GM20000 (cell line): ENCODE results near the gene SLC30A3.

Experiments used
- DNase-seq: peaks from one replicate; pipeline ENCODE4 v3.0.0; 2012; ENCODE audit warnings: low spot score
- TF ChIP-seq, protein P1 (sequence below): IDR thresholded peaks from 2 replicates; pipeline ENCODE4 v1.5.1; 2012; ENCODE audit warnings: mild to moderate bottlenecking, control low read depth; ENCODE audit errors: extremely low read depth, missing control alignments

The SLC30A3 gene

DNA sequence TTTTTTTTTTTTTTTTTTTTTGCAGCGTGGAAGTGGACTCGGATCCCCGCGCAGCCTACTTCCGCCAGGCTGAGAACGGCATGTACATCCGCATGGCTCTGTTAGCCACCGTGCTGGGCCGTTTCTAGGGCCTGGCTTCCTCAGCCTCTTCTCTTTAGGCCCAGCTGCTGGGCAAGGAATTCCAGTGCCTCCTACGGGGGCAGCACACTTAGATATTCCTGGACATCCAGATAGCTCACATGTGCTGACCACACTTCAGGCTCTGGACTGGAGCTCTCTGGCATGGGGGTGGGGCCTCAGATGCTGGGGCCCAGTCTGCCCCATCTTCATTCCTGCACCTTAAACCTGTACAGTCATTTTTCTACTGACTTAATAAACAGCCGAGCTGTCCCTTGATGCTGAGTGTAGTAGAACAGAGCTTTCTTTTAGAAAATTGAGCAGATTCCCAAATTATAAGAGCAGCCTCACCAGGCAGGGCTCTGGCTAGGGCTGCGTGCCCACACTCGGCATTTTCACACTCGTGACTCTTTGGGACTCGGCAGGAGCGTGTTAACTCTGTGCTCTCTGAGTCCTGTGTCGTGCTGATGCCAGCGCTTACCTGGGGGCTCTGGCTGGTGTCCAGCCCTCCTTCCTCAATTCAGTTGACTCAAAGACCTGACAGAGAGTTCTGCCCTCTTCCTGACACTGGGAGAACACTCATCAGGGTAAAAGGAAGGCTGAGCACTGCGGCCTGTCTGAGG lies 19.3 kb downstream of the SLC30A3 start:
- DNase-seq: no peak
- TF ChIP-seq, protein P1, sequence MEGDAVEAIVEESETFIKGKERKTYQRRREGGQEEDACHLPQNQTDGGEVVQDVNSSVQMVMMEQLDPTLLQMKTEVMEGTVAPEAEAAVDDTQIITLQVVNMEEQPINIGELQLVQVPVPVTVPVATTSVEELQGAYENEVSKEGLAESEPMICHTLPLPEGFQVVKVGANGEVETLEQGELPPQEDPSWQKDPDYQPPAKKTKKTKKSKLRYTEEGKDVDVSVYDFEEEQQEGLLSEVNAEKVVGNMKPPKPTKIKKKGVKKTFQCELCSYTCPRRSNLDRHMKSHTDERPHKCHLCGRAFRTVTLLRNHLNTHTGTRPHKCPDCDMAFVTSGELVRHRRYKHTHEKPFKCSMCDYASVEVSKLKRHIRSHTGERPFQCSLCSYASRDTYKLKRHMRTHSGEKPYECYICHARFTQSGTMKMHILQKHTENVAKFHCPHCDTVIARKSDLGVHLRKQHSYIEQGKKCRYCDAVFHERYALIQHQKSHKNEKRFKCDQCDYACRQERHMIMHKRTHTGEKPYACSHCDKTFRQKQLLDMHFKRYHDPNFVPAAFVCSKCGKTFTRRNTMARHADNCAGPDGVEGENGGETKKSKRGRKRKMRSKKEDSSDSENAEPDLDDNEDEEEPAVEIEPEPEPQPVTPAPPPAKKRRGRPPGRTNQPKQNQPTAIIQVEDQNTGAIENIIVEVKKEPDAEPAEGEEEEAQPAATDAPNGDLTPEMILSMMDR: no peak

DNA sequence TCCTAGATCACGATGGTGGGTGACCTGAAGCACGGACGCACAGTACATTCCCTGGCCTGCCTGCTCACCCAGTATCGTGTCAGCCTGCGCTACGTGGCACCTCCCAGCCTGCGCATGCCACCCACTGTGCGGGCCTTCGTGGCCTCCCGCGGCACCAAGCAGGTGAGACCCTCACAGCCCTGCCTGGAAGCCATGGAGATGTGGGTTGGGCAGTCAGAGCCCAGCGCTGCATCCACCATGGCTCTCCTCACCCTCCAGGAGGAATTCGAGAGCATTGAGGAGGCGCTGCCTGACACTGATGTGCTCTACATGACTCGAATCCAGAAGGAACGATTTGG lies 20.3 kb downstream of the SLC30A3 start:
- DNase-seq: no peak
- TF ChIP-seq, protein P1: no peak

DNA sequence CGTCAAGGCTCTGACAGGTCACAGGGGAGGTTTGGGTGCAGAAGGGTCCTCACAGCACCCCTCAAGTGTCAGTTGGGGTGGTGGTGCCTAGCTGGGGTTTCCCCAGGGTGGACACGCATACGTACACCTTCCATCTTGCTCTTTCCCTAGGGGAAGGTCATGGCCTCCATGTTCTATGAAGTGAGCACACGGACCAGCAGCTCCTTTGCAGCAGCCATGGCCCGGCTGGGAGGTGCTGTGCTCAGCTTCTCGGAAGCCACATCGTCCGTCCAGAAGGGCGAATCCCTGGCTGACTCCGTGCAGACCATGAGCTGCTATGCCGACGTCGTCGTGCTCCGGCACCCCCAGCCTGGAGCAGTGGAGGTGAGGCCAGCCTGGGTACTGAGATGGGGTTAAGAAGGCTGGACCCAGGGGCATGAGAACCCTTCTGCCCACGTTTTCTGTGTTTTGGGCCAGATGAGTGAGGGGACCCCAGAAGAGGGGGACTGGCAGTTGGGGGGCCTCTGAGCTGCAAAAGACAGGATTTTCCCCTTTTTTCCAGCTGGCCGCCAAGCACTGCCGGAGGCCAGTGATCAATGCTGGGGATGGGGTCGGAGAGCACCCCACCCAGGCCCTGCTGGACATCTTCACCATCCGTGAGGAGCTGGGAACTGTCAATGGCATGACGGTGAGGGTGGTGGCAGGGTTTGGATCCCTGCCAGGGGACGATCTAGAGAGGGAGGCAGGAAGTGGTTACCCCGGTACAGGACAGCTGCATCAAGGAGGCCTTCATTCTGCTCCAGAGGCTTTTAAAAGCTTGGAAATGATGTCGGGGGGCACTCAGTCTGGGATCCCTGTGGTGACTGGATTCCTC lies 20.9 kb downstream of the SLC30A3 start:
- TF ChIP-seq, protein P1: no peak
- DNase-seq: no peak

DNA sequence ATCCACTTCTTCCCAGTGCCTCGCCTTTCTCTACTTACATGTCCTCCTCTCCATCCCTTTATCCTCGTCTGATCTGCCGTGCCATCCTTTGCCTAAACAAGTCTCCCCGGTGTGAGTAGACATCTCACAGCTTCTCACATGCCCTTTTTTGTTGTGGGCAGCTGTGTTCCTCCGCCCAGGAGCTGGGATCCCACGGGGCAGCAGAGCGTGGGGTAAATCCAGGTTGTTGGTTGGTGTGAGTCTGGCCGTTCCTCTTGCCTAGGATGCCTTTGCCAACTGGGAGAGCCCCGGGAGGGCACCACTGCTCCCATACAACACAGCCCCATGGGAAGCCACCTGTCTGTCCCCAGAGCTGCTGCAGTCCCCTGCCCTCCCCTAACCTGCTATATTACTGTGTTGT lies 22.4 kb downstream of the SLC30A3 start:
- DNase-seq: no peak
- TF ChIP-seq, protein P1: no peak

DNA sequence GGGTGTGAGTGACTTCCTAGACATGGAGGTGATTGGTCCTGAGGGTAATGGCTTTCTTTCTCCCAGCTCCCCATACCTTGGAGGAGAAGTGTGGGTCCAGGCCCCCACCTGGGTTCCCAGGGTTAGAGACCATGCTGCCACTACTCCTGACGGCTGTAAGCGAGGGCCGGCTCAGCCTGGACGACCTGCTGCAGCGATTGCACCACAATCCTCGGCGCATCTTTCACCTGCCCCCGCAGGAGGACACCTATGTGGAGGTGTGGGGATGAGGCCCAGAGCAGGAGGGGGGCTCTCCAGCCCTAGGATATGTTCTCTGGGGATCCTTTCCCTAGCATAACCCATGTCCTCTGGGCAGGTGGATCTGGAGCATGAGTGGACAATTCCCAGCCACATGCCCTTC lies 23.9 kb downstream of the SLC30A3 start:
- no peak for DNase-seq
- TF ChIP-seq, protein P1: no peak

DNA sequence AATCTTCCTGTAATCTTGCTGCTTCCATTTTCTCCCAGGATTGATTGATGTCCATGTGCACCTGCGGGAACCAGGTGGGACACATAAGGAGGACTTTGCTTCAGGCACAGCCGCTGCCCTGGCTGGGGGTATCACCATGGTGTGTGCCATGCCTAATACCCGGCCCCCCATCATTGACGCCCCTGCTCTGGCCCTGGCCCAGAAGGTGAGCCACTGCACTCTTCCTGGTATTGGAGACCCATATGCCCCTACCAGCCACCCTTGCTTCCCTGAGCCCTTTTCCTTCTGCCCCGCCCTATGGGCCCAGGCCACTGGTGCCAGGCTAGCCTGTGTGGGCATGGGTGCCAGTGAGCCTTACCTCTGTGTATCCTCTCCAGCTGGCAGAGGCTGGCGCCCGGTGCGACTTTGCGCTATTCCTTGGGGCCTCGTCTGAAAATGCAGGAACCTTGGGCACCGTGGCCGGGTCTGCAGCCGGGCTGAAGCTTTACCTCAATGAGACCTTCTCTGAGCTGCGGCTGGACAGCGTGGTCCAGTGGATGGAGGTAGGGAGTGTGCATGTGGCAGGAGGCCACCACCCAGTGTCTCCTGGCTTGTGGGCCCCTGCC lies 25.4 kb downstream of the SLC30A3 start:
- TF ChIP-seq, protein P1: no peak
- no peak for DNase-seq

DNA sequence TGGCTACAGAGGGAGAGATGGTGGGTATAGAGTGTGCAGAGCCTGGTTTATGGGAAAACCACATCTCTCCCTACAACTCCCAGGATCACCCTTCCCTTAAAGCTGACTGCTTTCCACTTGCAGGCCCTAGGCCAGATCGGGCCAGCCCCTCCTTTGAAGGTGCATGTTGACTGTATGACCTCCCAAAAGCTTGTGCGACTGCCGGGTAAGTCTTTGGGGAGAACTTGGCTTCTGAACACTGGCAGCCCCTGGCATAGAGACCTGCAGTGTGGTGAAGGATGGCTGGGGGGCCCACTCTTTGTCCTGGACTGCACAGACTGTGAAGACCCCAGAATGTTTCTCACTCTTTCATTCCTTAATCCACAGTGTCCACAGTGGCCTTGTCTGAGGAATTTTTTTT lies 26.2 kb downstream of the SLC30A3 start:
- no peak for DNase-seq
- TF ChIP-seq, protein P1: no peak
